Heart left ventricle (tissue), 13 donors: Measurements from ENCODE around the gene SCO1.

Experiments
- POLR2A ChIP-seq, 2 donors: fragments of 450-650 bp; IDR thresholded peaks; one replicate each; pipeline ENCODE4 v1.6.1; 2017; ENCODE audit warnings: antibody characterized with exemption in 2 of 2, mild to moderate bottlenecking in 2 of 2, moderate library complexity in 2 of 2
- TF ChIP-seq, protein P1 (sequence below), 12 donors: fragments of 200-600 bp; sonication (generic) in 4 of 12; IDR thresholded peaks; one replicate each; pipeline versions ENCODE4 v1.5.0 to v1.8.0; 2018 to 2022; ENCODE audit warnings: antibody characterized with exemption in 12 of 12, mild to moderate bottlenecking in 5 of 12
- donor health status: ischemic (EF 13 %, LVEDD 7.1; RV severe dilation, severe dysfunction).
- donor health status: DM: no; HTN: yes; CAD: no.
- donor health status: DM: no; HTN: no; CAD: no.
- donor health status: ischemic (EF 25% LVEDD 6.9; RV normal size, moderate dysfunction).
- donor health status: ischemic (EF 25% LVEDD 5.7; RV mildly dilated, moderate dysfunction).
- donor health status: ischemic (EF 35%, LVEDD 5.7; RV mildly dilated, moderate dysfunction).
- donor health status: nonischemic (EF 11% LVEDD 7.7; RV severe dilation, severe dysfunction).
- donor health status: DM: yes; HTN: yes; CAD: no.
- donor health status: PGD.
- donor health status: ischemic (EF 29% LVEDD 5.4; RV normal size, mild dysfunction).
- donor health status: nonischemic (EF 23%, LVEDD 6.1; RV moderate dilation, normal function).

DNA sequence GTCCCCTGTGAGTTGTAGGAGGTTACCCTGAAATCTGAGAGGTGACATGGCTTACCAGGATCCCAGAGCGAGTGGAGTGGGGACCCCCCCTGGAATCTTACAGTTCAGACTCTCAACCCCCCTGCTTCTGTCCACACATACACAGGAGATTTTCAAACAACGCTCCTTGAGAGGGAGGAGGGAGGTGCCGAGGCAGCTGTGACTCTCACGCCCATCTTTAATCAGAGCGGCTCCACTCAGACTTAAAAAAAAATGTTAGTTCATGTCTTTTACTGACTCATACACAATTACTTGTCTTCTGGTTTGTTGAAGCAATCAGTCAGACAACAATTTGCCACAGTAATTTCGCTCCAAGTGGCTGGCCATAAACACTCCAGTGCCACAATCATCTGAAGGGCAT is 47.9 kb upstream of the SCO1 start:
- TF ChIP-seq POLR2A (IDR thresholded peaks at IDR 0.05), result no peak
- TF ChIP-seq, protein P1, sequence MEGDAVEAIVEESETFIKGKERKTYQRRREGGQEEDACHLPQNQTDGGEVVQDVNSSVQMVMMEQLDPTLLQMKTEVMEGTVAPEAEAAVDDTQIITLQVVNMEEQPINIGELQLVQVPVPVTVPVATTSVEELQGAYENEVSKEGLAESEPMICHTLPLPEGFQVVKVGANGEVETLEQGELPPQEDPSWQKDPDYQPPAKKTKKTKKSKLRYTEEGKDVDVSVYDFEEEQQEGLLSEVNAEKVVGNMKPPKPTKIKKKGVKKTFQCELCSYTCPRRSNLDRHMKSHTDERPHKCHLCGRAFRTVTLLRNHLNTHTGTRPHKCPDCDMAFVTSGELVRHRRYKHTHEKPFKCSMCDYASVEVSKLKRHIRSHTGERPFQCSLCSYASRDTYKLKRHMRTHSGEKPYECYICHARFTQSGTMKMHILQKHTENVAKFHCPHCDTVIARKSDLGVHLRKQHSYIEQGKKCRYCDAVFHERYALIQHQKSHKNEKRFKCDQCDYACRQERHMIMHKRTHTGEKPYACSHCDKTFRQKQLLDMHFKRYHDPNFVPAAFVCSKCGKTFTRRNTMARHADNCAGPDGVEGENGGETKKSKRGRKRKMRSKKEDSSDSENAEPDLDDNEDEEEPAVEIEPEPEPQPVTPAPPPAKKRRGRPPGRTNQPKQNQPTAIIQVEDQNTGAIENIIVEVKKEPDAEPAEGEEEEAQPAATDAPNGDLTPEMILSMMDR (IDR thresholded peaks at IDR 0.05), result no peak
